WTC11 (cell line): ENCODE data around the gene MANEA. TPM values are rescaled to one million over a fixed set of nuclear protein-coding genes. Genes with fewer than 3 reads are reported as not detected.

Experiments used
- ATAC-seq: fragments of 200-7000 bp; cut with Tn5 transposase; 2 replicates; pipeline ENCODE4 v1.10.0; 2021; ENCODE audit warnings: mild to moderate bottlenecking, moderate library complexity
- CTCF ChIA-PET: fragments of 300-600 bp; sonication (Branson Sonifier 250); formaldehyde crosslinking; loops from one replicate; lab custom pipeline; 2021; ENCODE audit warnings: antibody characterized with exemption; lab: Charles Lee
- POLR2A ChIA-PET: fragments of 350-600 bp; sonication (Branson Sonifier 250); formaldehyde crosslinking; loops from one replicate; lab custom pipeline; 2021; ENCODE audit warnings: antibody characterized with exemption; lab: Charles Lee
- DNase-seq: peaks from one replicate; pipeline ENCODE4 v3.0.0; 2021; ENCODE audit warnings: low spot score
- H3K27ac Mint-ChIP-seq: 2 replicates; pipeline ENCODE4 v1.8.0; 2021; ENCODE audit warnings: mixed read lengths
- H3K27me3 Mint-ChIP-seq: 2 replicates; pipeline ENCODE4 v1.8.0; 2021; ENCODE audit warnings: low read depth, mild to moderate bottlenecking, moderate library complexity, mixed read lengths
- H3K36me3 Mint-ChIP-seq: 2 replicates; pipeline ENCODE4 v1.8.0; 2021; ENCODE audit warnings: mixed read lengths
- H3K4me1 Mint-ChIP-seq: 2 replicates; pipeline ENCODE4 v1.8.0; 2022; ENCODE audit warnings: mixed read lengths
- H3K4me3 Mint-ChIP-seq: 2 replicates; pipeline ENCODE4 v1.8.0; 2021; ENCODE audit warnings: mild to moderate bottlenecking, moderate library complexity, mixed read lengths
- H3K9me3 Mint-ChIP-seq: 2 replicates; pipeline ENCODE4 v1.8.0; 2021; ENCODE audit warnings: mixed read lengths
- ATF1 ChIP-seq: sonication (generic); formaldehyde crosslinking; IDR thresholded peaks from 2 replicates; pipeline ENCODE4 v1.8.1; 2023; ENCODE audit warnings: mild to moderate bottlenecking, moderate library complexity, missing genetic modification reagents
- ELF4 ChIP-seq: sonication (generic); formaldehyde crosslinking; IDR thresholded peaks from 2 replicates; pipeline ENCODE4 v1.8.1; 2022; ENCODE audit warnings: low read depth, mild to moderate bottlenecking, moderate library complexity, missing genetic modification reagents
- FOXP1 ChIP-seq: sonication (generic); formaldehyde crosslinking; IDR thresholded peaks from 2 replicates; pipeline ENCODE4 v1.8.0; 2022; ENCODE audit warnings: missing genetic modification reagents, mild to moderate bottlenecking, moderate library complexity, borderline replicate concordance
- KAT7 ChIP-seq: sonication (generic); formaldehyde crosslinking; IDR thresholded peaks from 2 replicates; pipeline ENCODE4 v1.8.1; 2023; ENCODE audit warnings: missing genetic modification reagents, mild to moderate bottlenecking, borderline replicate concordance
- NFYB ChIP-seq: sonication (generic); formaldehyde crosslinking; conservative IDR thresholded peaks from 2 replicates; pipeline ENCODE4 v1.8.0; 2022; ENCODE audit warnings: low read depth, missing genetic modification reagents
- SMAD3 ChIP-seq: sonication (generic); formaldehyde crosslinking; IDR thresholded peaks from 2 replicates; pipeline ENCODE4 v1.8.0; 2022; ENCODE audit warnings: missing genetic modification reagents, mild to moderate bottlenecking, borderline replicate concordance
- SOX15 ChIP-seq: fragments of 250-450 bp; sonication (Bioruptor Pico); IDR thresholded peaks from 2 replicates; pipeline ENCODE4 v1.9.0; 2021; ENCODE audit warnings: mild to moderate bottlenecking
- ZNF219 ChIP-seq: sonication (generic); formaldehyde crosslinking; IDR thresholded peaks from 2 replicates; pipeline ENCODE4 v1.8.0; 2023; ENCODE audit warnings: missing genetic modification reagents, mild to moderate bottlenecking, borderline replicate concordance
- ZNF232 ChIP-seq: sonication (generic); formaldehyde crosslinking; IDR thresholded peaks from 2 replicates; pipeline ENCODE4 v1.8.0; 2022; ENCODE audit warnings: mild to moderate bottlenecking, missing genetic modification reagents
- total RNA-seq: library from RNA; stranded (reverse); gene quantifications from 3 replicates; pipeline ENCODE4 v1.2.3, GENCODE V29; 2021
- TF ChIP-seq, protein P1 (sequence below): sonication (generic); formaldehyde crosslinking; IDR thresholded peaks from 2 replicates; pipeline ENCODE4 v1.8.1; 2023; ENCODE audit warnings: mild to moderate bottlenecking, missing genetic modification reagents
- TF ChIP-seq, protein P2 (sequence below): fragments of 250-450 bp; sonication (Bioruptor Pico); IDR thresholded peaks from 2 replicates; pipeline ENCODE4 v1.9.0; 2021; ENCODE audit warnings: mild to moderate bottlenecking, borderline replicate concordance
- TF ChIP-seq, protein P3 (sequence below): fragments of 250-450 bp; sonication (Bioruptor Pico); IDR thresholded peaks from 2 replicates; pipeline ENCODE4 v1.9.0; 2021; ENCODE audit warnings: mild to moderate bottlenecking
- TF ChIP-seq, protein P4 (sequence below): sonication (generic); formaldehyde crosslinking; IDR thresholded peaks from 2 replicates; pipeline ENCODE4 v1.8.1; 2023; ENCODE audit warnings: mild to moderate bottlenecking, missing genetic modification reagents, moderate library complexity
- TF ChIP-seq, protein P5 (sequence below): fragments of 250-450 bp; sonication (Bioruptor Pico); IDR thresholded peaks from 2 replicates; pipeline ENCODE4 v1.8.0; 2021; ENCODE audit warnings: mild to moderate bottlenecking

The MANEA gene
- total RNA-seq, 1 experiment from 2014 or later = 6.1 TPM

DNA sequence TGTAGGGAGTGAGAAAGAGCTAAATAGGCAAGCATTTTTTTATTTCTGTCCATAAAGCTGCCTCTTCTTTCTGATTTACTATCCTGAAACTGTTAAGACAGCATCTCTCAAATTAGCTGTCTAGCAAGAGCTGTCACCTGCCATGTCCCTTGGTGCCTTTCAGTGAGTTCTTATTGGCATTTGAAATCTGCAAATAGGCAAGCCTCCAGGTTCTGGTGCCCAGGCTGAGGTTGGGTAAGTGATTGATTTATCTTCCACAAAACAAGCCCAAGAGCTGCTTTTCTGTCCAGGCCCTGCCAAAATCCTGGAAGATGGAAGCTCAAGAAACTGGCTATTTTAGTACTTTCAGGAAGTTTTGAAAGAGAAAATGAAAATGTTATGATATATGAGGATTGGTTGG, 22.4 kb downstream of the MANEA start:
- TF ChIP-seq ATF1 (CRISPR knock-in tag) (no peak), SMAD3 (CRISPR knock-in tag) (no peak), ELF4 (CRISPR knock-in tag) (no peak), NFYB (CRISPR knock-in tag) (no peak), KAT7 (CRISPR knock-in tag) (no peak), FOXP1 (CRISPR knock-in tag) (no peak), ZNF232 (CRISPR knock-in tag) (no peak), SOX15 (CRISPR knock-in tag) (no peak), ZNF219 (no peak)
- TF ChIP-seq, protein P1, sequence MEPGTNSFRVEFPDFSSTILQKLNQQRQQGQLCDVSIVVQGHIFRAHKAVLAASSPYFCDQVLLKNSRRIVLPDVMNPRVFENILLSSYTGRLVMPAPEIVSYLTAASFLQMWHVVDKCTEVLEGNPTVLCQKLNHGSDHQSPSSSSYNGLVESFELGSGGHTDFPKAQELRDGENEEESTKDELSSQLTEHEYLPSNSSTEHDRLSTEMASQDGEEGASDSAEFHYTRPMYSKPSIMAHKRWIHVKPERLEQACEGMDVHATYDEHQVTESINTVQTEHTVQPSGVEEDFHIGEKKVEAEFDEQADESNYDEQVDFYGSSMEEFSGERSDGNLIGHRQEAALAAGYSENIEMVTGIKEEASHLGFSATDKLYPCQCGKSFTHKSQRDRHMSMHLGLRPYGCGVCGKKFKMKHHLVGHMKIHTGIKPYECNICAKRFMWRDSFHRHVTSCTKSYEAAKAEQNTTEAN (CRISPR knock-in tag) = no peak
- TF ChIP-seq, protein P2, sequence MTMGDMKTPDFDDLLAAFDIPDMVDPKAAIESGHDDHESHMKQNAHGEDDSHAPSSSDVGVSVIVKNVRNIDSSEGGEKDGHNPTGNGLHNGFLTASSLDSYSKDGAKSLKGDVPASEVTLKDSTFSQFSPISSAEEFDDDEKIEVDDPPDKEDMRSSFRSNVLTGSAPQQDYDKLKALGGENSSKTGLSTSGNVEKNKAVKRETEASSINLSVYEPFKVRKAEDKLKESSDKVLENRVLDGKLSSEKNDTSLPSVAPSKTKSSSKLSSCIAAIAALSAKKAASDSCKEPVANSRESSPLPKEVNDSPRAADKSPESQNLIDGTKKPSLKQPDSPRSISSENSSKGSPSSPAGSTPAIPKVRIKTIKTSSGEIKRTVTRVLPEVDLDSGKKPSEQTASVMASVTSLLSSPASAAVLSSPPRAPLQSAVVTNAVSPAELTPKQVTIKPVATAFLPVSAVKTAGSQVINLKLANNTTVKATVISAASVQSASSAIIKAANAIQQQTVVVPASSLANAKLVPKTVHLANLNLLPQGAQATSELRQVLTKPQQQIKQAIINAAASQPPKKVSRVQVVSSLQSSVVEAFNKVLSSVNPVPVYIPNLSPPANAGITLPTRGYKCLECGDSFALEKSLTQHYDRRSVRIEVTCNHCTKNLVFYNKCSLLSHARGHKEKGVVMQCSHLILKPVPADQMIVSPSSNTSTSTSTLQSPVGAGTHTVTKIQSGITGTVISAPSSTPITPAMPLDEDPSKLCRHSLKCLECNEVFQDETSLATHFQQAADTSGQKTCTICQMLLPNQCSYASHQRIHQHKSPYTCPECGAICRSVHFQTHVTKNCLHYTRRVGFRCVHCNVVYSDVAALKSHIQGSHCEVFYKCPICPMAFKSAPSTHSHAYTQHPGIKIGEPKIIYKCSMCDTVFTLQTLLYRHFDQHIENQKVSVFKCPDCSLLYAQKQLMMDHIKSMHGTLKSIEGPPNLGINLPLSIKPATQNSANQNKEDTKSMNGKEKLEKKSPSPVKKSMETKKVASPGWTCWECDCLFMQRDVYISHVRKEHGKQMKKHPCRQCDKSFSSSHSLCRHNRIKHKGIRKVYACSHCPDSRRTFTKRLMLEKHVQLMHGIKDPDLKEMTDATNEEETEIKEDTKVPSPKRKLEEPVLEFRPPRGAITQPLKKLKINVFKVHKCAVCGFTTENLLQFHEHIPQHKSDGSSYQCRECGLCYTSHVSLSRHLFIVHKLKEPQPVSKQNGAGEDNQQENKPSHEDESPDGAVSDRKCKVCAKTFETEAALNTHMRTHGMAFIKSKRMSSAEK (CRISPR knock-in tag) = no peak
- TF ChIP-seq, protein P3, sequence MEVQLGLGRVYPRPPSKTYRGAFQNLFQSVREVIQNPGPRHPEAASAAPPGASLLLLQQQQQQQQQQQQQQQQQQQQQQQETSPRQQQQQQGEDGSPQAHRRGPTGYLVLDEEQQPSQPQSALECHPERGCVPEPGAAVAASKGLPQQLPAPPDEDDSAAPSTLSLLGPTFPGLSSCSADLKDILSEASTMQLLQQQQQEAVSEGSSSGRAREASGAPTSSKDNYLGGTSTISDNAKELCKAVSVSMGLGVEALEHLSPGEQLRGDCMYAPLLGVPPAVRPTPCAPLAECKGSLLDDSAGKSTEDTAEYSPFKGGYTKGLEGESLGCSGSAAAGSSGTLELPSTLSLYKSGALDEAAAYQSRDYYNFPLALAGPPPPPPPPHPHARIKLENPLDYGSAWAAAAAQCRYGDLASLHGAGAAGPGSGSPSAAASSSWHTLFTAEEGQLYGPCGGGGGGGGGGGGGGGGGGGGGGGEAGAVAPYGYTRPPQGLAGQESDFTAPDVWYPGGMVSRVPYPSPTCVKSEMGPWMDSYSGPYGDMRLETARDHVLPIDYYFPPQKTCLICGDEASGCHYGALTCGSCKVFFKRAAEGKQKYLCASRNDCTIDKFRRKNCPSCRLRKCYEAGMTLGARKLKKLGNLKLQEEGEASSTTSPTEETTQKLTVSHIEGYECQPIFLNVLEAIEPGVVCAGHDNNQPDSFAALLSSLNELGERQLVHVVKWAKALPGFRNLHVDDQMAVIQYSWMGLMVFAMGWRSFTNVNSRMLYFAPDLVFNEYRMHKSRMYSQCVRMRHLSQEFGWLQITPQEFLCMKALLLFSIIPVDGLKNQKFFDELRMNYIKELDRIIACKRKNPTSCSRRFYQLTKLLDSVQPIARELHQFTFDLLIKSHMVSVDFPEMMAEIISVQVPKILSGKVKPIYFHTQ (CRISPR knock-in tag) = no peak
- CTCF ChIA-PET = no interaction called here
- 0 out of 2 replicates have a peak, but pooled peaks cover 3% of the 10 kb centered on the region for H3K36me3 Mint-ChIP-seq
- ATAC-seq (no peak), DNase-seq (no peak)
- H3K4me3 Mint-ChIP-seq = no peak overlapping the region
- POLR2A ChIA-PET = interaction anchor here (0.6 kb wide), 1 partner anchor 791 kb away, joined by 3 read pairs; no protein-coding TSS in a partner anchor
- no peaks in the 10 kb centered on the region for H3K27me3 Mint-ChIP-seq
- H3K4me1 Mint-ChIP-seq = no peaks in the 10 kb centered on the region
- no peaks in the 10 kb centered on the region for H3K9me3 Mint-ChIP-seq
- H3K27ac Mint-ChIP-seq = peak overlapping the region; percentile 13; the same call in 1 of the 2 replicates

DNA sequence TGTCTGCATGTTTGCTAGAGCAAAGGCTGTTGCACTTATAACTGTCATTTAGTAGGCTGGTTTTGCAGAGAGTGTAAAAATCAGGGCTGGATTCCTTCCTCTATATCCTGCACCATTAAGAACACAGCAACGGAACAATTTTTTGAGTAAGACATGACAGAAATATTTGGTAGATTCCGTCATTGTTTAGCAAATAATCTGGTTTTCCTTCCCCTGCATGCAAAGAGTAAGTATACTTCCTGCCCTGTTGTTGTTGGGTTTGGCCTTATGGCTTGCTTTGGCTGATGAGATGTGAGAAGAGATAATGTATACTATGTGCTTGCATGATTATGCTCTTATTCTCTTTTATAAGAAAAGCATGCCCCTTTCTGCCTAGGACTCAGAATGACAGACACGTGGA, 23.8 kb downstream of the MANEA start:
- CTCF ChIA-PET = no interaction called here
- no peak for ATAC-seq

More for the DNA sequence above, 23.8 kb downstream of the MANEA start:
- Mint-ChIP-seq H3K36me3 (0 out of 2 replicates have a peak, but pooled peaks cover 3% of the 10 kb centered on the region), H3K27me3 (no peaks in the 10 kb centered on the region), H3K9me3 (no peaks in the 10 kb centered on the region), H3K4me3 (no peak overlapping the region), H3K4me1 (no peaks in the 10 kb centered on the region), H3K27ac (no peak overlapping the region)
- DNase-seq = no peak
- POLR2A ChIA-PET = no interaction called here
- TF ChIP-seq, protein P4, sequence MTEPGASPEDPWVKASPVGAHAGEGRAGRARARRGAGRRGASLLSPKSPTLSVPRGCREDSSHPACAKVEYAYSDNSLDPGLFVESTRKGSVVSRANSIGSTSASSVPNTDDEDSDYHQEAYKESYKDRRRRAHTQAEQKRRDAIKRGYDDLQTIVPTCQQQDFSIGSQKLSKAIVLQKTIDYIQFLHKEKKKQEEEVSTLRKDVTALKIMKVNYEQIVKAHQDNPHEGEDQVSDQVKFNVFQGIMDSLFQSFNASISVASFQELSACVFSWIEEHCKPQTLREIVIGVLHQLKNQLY (CRISPR knock-in tag) = no peak
- TF ChIP-seq, protein P5, sequence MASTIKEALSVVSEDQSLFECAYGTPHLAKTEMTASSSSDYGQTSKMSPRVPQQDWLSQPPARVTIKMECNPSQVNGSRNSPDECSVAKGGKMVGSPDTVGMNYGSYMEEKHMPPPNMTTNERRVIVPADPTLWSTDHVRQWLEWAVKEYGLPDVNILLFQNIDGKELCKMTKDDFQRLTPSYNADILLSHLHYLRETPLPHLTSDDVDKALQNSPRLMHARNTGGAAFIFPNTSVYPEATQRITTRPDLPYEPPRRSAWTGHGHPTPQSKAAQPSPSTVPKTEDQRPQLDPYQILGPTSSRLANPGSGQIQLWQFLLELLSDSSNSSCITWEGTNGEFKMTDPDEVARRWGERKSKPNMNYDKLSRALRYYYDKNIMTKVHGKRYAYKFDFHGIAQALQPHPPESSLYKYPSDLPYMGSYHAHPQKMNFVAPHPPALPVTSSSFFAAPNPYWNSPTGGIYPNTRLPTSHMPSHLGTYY (CRISPR knock-in tag) = no peak
